H7 (cell line): ENCODE measurements around the gene WDR7. TPM values are rescaled to one million over a fixed set of nuclear protein-coding genes. Genes with fewer than 3 reads are reported as not detected.
A peak's percentile ranks its signal among the peaks of the same experiment; 100 is the strongest.

ENCODE experiments used
- DNase-seq: peaks from one replicate; pipeline ENCODE4 v3.0.0; 2012
- H3K27me3 ChIP-seq: 2 replicates; pipeline ENCODE4 v1.6.0; 2011; ENCODE audit warnings: mild to moderate bottlenecking, low read length; ENCODE audit not compliant: control insufficient read depth, insufficient read depth
- H3K36me3 ChIP-seq: replicated peaks from 2 replicates; pipeline ENCODE4 v1.5.1; 2011; ENCODE audit warnings: low read length; ENCODE audit not compliant: control insufficient read depth, insufficient read depth
- H3K4me3 ChIP-seq: 2 replicates; pipeline ENCODE4 v1.5.1; 2011; ENCODE audit warnings: low read depth, mild to moderate bottlenecking, control low read depth, low read length, moderate library complexity; ENCODE audit not compliant: insufficient read depth
- total RNA-seq: library from RNA; depleted of rRNA; stranded (reverse); fragments of >200 nt; shearing (Covaris generic); gene quantifications from 2 replicates; pipeline ENCODE4 v1.2.3, GENCODE V29; 2014

WDR7 gene
- total RNA-seq, 1 experiment from 2014 or later, result 6.2 TPM

- DNase-seq, result no peak
- H3K27me3 ChIP-seq, result no peaks in the 10 kb centered on the region
- no peaks in the 10 kb centered on the region for H3K36me3 ChIP-seq
- no peak overlapping the region for H3K4me3 ChIP-seq
These were observed 304.3 kb downstream of the WDR7 start for GRCh38 chr18:56955490-56955889.

GRCh38 chr18:56959120-56959519, 308.0 kb downstream of the WDR7 start:
- no peak for DNase-seq
- Histone ChIP-seq H3K27me3 (no peaks in the 10 kb centered on the region), H3K36me3 (no peaks in the 10 kb centered on the region), H3K4me3 (no peak overlapping the region)

GRCh38 chr18:56962322-56962721, 311.2 kb downstream of the WDR7 start:
- Histone ChIP-seq H3K36me3 (no peaks in the 10 kb centered on the region), H3K27me3 (no peaks in the 10 kb centered on the region), H3K4me3 (no peak overlapping the region)
- no peak for DNase-seq

GRCh38 chr18:56967035-56967434, 315.9 kb downstream of the WDR7 start:
- H3K27me3 ChIP-seq, result no peaks in the 10 kb centered on the region
- no peak for DNase-seq
- no peak overlapping the region for H3K4me3 ChIP-seq
- no peaks in the 10 kb centered on the region for H3K36me3 ChIP-seq

- no peak for DNase-seq
- H3K4me3 ChIP-seq, result no peak overlapping the region
- H3K27me3 ChIP-seq, result no peaks in the 10 kb centered on the region
- H3K36me3 ChIP-seq, result no peaks in the 10 kb centered on the region
These were observed 322.3 kb downstream of the WDR7 start for GRCh38 chr18:56973487-56973886.

GRCh38 chr18:56974141-56974540, 323.0 kb downstream of the WDR7 start:
- H3K4me3 ChIP-seq, result no peak overlapping the region
- no peaks in the 10 kb centered on the region for H3K36me3 ChIP-seq
- no peaks in the 10 kb centered on the region for H3K27me3 ChIP-seq
- no peak for DNase-seq

- DNase-seq, result no peak
- Histone ChIP-seq H3K36me3 (no peaks in the 10 kb centered on the region), H3K27me3 (no peaks in the 10 kb centered on the region), H3K4me3 (no peak overlapping the region)
These were observed 324.1 kb downstream of the WDR7 start for GRCh38 chr18:56975276-56975675.

- no peaks in the 10 kb centered on the region for H3K36me3 ChIP-seq
- H3K4me3 ChIP-seq, result no peak overlapping the region
- no peak for DNase-seq
- H3K27me3 ChIP-seq, result no peaks in the 10 kb centered on the region
These were observed 326.1 kb downstream of the WDR7 start for GRCh38 chr18:56977309-56977708.

GRCh38 chr18:56977771-56978170, 326.6 kb downstream of the WDR7 start:
- no peak for DNase-seq
- Histone ChIP-seq H3K27me3 (no peaks in the 10 kb centered on the region), H3K36me3 (no peaks in the 10 kb centered on the region), H3K4me3 (no peak overlapping the region)

- no peaks in the 10 kb centered on the region for H3K27me3 ChIP-seq
- H3K36me3 ChIP-seq, result no peaks in the 10 kb centered on the region
- no peak for DNase-seq
- no peak overlapping the region for H3K4me3 ChIP-seq
These were observed 329.0 kb downstream of the WDR7 start for GRCh38 chr18:56980151-56980550.

GRCh38 chr18:56982766-56983165, 331.6 kb downstream of the WDR7 start:
- DNase-seq, result no peak
- H3K4me3 ChIP-seq, result no peak overlapping the region
- no peaks in the 10 kb centered on the region for H3K36me3 ChIP-seq
- H3K27me3 ChIP-seq, result no peaks in the 10 kb centered on the region

- no peak overlapping the region for H3K4me3 ChIP-seq
- DNase-seq, result no peak
- H3K36me3 ChIP-seq, result no peaks in the 10 kb centered on the region
- H3K27me3 ChIP-seq, result no peaks in the 10 kb centered on the region
These were observed 332.3 kb downstream of the WDR7 start for GRCh38 chr18:56983275-56983992.

GRCh38 chr18:56984731-56985130, 333.6 kb downstream of the WDR7 start:
- no peak for DNase-seq
- H3K36me3 ChIP-seq, result no peaks in the 10 kb centered on the region
- no peak overlapping the region for H3K4me3 ChIP-seq
- H3K27me3 ChIP-seq, result no peaks in the 10 kb centered on the region

GRCh38 chr18:56986829-56987228, 335.7 kb downstream of the WDR7 start:
- no peaks in the 10 kb centered on the region for H3K27me3 ChIP-seq
- no peaks in the 10 kb centered on the region for H3K36me3 ChIP-seq
- peak; percentile 47 for DNase-seq
- no peak overlapping the region for H3K4me3 ChIP-seq

- Histone ChIP-seq H3K36me3 (no peaks in the 10 kb centered on the region), H3K4me3 (no peak overlapping the region), H3K27me3 (no peaks in the 10 kb centered on the region)
- no peak for DNase-seq
These were observed 336.1 kb downstream of the WDR7 start for GRCh38 chr18:56987236-56987635.

- no peak for DNase-seq
- H3K4me3 ChIP-seq, result no peak overlapping the region
- no peaks in the 10 kb centered on the region for H3K36me3 ChIP-seq
- H3K27me3 ChIP-seq, result no peaks in the 10 kb centered on the region
These were observed 336.9 kb downstream of the WDR7 start for GRCh38 chr18:56988022-56988421.
